GM18861 (cell line): ENCODE measurements around the gene TMEM134.
A peak's percentile ranks its signal among the peaks of the same experiment; 100 is the strongest.
"Not testable (repeated sequence)": the region's sequence is repeated elsewhere in the genome, so short reads cannot be mapped to it uniquely, and the experiment has no call there.

Source experiments
- ATAC-seq: cut with Tn5 transposase; IDR thresholded peaks from one replicate; pipeline ENCODE4 v1.9.1; 2021; ENCODE audit not compliant: unreplicated experiment

The TMEM134 gene, protein sequence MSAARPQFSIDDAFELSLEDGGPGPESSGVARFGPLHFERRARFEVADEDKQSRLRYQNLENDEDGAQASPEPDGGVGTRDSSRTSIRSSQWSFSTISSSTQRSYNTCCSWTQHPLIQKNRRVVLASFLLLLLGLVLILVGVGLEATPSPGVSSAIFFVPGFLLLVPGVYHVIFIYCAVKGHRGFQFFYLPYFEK

DNA sequence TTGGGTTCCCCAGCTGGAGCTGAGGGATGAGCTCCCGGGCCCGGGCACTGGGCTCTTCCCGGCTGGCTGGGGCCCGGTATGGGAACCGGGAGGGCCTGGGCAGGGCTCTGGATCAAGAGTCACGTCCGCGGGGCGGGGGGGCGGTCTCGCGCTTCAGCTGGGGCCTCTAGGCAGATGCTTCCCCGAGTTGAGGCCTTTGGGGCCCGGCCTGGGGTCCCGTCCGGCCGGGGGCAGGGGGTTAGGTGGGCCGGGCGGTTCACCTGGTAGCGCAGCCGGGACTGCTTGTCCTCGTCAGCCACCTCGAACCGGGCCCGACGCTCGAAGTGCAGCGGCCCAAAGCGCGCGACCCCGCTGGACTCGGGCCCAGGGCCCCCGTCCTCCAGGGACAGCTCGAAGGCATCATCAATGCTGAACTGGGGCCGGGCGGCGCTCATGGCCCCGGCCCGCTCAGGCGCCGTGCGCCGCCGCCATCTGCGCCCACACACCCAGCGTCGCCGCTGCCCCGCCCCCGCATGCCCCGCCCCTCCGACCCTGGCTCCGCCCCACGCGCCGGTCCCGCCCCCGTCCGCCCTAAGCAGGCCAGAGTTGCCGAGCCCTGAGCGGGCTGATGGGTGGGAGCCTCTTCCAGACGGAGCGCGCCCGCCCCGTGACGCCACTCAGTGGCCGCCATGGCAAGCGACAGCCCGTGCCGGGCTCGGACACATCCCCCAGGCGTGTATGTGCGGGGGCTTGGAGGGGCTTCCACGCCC lies at the start of gene TMEM134:
Gene TMEM134, minus strand, starts transcription at position 493 of the 749 bp plus-strand sequence. Its CDS starts 59 bp downstream, at position 434.
- peak; percentile 51 for ATAC-seq

DNA sequence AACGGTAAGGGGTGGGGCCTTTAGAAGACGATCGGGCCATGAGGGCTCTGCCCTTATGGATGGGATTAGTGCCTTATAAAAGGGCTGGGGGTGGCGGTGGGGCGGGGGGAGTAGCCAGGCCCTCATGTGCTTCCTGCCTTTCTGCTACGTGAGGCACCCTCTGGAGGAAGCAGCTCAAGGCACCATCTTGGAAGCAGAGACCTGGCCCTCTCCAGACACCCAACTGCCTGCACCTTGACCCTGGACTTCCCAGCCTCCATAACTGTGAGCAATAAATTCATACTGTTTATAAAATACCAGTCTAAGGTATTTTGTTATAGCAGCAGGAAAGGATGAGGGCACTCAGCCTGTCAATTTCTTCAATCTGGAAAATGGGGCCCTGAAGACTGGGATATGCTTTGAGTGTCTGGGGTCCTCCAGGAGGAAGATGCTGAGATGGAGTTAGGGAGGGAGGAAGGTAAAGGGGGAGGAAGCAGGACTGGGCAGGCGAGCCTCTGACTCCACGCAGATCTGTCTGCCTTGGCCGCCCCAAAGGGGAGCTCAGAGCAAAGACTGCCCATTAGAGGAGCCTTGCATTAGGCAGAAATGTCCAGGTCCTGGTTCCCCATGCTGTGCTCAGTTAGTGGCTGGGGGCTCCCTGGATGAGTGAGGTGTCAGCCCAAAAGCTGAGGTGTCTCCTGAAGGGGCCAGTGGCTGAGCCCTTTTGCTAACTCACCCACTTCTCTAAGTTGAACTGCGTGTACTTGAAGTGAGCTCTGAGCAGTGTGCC lies 48.9 kb upstream of the TMEM134 start:
- no peak for ATAC-seq

DNA sequence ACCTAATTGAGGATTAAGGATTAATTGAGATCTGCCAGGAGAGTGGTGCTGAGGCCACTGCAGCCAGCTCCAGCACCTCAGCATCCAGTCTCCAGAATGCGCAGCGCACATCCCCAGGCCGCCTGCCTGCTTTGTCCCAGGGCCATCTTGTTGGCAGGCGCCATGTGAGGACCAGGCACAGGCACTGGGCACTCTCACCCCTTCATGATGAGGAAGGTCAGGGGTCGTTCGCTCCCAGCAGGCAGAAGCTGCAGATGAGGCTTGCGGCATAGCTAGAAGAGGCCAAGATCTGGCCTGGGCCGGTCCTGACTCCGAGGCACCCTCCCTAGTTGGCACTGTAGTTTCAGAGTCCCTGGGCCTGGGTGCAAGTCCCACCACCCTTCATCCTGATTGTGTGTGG lies 47.8 kb upstream of the TMEM134 start:
- ATAC-seq = no peak

DNA sequence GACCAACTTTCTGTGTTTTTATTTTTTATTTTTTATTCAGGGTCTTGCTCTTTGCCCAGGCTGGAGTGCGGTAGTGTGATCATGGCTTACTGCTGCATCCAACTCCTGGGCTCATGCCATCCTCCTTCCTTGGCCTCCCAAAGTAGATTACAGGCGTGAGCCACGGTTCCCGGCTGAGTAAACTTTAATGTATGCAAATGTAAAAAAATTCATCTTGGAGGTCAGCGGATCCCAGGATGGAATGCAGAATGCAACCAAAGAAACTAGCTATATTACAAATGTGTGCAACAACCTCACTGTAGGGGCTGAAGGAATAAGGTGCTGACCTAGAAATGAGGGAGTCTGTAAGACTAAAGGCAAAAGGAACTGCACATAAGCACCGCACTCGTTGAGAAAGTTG lies 45.1 kb upstream of the TMEM134 start:
- no peak for ATAC-seq

DNA sequence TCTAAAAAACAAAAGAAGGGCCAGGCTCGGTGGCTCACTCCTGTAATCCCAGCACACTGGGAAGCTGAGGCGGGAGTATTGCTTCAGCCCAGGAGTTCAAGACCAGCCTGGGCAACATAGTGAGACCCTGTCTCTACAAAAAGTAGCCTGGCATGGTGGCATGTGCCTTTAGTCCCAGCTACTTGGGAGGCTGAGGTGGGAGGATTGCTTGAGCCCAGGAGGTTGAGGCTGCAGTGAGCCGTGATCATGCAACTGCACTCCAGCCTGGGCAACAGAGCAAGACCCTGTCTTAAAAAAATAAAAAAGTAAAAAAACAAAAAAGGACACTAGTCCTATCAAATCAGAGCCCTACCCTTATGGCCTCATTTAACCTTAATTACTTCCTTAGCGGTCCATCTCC lies 42.5 kb upstream of the TMEM134 start:
- ATAC-seq = not testable (repeated sequence)

DNA sequence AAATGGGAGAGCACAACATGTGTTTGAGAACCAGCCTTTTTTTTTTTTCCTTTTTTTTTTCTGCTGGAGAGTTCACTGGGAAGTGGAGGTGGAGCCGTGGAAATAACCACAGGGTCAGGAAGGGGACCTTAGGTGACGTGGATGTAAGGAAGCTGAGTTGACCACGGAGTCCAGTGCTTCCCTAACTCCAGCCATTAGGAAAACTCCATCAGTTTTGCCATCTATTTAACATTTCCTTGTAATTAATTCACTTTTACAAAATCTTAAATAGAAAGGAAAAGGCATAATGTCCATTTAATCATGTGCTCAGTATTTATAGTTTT lies 40.9 kb upstream of the TMEM134 start:
- ATAC-seq = no peak

DNA sequence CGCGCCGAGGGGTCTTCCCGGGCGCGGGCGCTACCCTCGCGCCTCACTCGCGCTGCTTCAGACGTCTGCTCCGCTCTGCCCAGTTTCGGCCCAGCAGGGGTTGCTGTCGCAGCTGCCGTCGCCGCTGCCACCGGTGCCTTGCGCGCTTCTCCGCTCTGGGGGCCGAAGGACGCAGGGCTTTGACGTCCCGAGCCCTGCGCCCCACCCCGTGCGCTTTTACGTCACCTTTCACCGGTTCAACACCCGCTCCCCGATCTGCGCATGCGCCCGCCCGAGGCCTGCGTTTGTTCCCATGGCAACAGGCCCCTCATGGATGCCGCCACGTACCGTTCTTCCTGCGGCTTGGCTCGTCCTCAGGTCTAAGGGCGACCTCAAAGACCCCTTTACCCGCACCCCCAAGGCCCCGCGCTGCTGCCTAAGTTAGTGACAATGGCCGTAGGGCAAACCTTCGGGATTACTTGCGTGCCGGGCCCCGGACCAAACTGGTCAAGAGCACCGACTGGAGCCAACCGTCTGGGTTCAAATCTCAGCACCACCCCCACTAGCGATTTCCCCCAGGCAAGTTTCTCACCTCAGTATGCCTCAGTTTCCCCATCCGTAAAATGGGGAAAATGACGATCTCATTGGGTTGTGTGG lies 39.6 kb upstream of the TMEM134 start:
- ATAC-seq = peak; percentile 26

DNA sequence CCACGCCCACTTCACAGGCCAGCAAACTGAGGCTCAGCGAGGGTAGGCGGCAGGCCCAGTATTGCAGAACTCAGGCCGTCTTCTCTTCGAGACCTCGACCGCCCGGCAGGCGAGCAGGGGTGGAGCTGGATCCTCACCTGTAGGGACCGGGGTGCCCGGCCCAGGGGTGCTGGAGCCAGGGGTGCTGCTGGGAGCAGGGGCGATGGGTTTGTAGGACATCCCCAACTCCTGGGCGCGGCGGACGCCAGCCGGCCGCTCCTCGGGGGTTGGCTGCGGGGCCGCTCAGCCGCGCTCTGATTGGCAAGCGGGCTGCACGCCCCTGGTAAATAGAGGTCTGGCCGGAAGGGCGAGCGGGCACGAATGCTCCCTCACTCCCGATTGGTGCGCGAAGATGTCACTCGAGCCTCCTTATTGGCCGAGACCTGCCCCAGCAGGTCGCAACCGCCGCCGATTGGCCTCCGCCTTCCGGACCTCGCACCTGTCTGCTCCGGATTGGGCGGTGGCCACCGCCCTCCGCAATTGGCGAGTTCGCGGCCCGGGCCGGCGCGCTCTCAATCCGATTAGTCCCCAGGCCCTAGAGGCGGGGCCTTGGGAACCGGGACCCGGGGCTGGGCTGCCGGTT lies 38.9 kb upstream of the TMEM134 start, which contains the start of gene CDK2AP2:
Gene CDK2AP2, minus strand, starts transcription at position 299 of the 622 bp plus-strand sequence. Its CDS starts 80 bp downstream, at position 219.
- peak; percentile 69 for ATAC-seq

DNA sequence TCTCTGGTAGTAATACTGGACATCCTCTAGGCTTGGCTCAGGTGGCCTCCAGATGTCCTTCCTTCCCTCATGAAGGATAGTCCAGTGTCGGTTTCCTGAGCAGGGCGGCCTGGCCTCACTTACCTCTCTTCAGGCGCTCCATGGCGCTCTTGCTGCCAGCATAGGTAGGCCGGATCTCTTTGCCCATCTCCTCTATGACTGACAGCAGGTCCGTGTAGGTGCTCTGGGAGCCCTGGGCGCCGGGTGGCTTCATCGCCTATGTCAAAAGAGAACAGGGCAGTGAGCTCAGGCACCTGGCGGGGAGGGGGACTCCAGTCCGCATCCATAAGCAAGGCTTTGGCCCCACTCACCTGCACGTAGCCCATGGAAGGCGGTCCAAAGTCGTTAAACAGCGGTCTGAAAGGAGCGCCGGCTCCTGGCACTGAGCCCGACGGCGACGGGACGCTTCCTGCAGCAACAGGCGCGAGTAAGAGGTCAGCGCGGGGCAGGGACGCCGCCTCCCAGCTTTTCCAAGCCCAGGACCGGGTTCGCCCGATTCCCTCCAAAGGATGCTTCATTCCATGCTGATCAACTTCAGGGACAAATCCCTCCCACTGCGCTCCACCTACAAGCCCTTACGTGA lies 38.3 kb upstream of the TMEM134 start:
- ATAC-seq = no peak

DNA sequence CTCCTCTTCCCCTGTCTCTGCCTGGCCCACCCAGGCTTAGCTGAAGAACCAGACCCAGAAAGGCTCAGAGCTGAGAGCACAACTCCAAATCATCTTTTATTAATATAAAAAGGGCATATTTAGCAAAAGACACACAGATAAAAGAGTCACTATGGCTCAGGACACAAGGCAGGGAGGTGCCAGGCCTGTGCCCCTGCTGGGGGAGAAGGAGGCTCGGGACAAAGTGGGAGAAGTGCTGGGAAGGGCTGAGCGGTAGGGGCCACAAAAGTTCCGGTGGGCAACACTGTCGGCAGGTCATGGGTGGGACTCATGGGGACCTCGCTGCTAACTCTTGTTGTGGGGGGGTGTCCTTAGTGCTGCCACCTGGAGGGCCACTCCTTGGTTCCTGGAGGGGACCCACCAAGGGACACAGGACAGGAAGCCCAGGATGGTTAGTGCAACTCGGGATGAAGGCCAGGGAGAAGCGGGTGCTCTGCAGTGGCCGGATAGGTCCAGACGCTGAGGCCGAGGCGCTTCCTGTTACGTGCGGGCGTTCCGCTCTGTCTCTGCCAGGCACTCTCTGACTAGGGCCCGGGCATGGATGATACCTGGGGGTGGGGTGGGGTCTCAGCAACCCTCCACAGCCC lies 37.5 kb upstream of the TMEM134 start:
- ATAC-seq = no peak

DNA sequence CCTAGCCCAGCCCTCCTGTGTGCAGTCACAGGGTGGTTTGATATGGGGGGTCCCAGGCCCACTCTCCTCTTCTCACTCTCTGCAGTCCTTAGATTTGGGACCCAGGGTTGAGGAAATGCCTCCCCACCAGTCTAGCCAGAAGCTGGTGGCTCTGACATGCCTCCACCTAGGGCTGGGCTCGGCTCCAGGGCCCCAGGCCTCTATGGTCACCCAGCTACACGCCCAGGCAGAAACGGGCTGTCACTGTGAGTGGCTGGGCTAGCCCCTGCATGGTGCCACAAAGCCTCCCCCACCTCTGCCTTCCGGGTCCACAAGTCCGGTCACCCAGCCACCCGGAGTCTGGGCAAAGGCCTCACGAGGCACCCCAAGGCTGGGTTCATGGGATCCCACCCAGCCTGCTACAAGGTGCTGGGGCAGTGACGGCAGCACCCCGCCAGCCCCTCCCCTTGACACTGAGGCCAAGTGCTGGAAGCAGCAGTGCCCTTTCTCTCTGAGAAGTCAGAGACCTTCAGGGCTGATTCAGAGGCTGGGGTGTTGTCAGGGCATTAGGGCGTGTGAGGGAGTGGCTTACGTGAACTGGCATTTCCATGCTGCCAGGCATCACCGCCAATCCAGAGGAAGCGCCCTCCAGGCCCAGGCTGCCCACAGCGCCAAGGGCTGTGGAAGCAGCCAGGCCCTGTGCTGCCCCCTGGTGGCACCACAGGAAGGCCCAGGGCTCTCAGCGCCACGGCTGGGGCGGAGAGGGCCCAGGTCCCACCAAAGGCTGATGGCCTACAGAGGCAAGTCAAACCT lies 36.8 kb upstream of the TMEM134 start:
- no peak for ATAC-seq

DNA sequence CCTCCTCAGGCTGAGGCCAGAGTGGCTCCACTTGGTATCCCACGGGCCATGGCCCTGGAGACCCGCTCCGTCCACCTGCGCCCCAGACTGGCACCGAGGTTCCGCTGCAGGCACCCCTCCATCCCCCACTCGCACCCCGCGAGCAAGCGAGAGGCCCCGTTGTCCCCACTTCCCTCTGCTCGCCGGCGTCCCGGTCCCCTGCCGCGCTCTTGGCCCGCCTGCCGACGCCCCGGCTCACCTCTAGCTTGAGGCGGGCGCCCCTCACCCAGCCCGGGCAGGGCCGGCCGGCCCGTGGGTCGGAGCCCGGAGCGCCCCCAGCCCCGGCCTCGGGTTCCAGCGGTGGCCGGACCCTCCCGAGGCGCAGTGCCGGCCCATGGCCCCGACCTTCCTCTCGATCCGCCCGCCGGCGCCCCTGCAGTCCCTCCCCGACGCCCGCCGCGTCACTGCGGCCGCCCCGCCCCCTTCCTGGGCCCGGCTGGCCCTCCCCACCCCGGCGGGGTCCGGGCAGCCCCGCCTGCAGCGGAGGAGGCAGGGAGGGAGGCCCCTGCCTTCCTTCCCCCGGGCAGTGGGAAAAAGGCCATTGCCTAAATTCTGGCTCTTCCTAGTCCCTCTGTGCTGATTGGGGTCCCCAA lies 36.0 kb upstream of the TMEM134 start, which contains the start of gene PITPNM1:
Gene PITPNM1, minus strand, starts transcription at position 414 of the 632 bp plus-strand sequence. CDS start 1,183 bp downstream, outside the sequence.
- no peak for ATAC-seq

DNA sequence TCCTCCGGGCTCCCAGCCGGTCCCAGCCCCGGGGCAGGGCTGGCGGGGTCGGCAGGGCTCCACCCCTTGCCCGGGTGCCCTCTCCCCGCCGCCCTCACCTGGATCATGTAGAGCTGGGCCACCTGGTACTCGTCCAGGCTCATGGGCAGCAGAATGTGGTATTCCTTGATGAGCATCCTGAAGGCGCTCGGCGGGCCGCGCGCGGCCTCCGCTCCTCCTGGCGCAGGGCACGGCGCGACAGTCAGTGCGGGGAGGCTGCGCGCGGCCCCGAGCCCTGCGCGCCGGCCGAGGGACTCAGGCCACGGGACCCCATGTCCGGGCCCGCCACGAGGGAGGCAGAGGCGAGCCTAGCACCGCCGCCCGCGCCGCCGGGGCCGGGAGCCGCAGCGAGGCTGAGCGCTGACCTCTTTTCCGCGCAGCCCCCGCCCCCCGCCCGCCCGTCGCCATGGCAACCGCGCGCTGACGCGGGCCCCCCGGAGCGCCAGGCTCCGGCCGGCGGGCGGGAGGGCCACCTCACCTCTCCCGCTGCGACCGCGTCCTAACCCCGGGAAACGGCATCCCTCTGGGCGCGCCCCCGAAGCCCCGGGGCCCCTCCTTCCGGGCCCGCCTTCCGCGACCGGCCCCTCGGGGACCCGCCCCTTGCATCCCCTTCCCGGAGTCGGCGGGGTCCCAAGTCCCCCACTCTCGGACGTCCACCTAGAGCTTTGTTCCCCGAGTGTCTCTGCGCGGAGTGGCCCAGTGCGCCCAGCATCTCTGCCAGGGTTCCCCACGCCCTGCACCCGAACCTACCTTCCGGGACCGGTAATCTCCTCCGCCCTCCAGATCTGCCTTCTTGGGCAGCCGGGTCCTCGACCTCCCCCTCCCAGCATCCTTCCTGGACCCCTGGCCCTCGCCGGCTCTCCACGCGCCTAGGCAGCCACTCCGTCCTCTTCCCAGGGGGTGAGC lies 35.2 kb upstream of the TMEM134 start:
- ATAC-seq = no peak

DNA sequence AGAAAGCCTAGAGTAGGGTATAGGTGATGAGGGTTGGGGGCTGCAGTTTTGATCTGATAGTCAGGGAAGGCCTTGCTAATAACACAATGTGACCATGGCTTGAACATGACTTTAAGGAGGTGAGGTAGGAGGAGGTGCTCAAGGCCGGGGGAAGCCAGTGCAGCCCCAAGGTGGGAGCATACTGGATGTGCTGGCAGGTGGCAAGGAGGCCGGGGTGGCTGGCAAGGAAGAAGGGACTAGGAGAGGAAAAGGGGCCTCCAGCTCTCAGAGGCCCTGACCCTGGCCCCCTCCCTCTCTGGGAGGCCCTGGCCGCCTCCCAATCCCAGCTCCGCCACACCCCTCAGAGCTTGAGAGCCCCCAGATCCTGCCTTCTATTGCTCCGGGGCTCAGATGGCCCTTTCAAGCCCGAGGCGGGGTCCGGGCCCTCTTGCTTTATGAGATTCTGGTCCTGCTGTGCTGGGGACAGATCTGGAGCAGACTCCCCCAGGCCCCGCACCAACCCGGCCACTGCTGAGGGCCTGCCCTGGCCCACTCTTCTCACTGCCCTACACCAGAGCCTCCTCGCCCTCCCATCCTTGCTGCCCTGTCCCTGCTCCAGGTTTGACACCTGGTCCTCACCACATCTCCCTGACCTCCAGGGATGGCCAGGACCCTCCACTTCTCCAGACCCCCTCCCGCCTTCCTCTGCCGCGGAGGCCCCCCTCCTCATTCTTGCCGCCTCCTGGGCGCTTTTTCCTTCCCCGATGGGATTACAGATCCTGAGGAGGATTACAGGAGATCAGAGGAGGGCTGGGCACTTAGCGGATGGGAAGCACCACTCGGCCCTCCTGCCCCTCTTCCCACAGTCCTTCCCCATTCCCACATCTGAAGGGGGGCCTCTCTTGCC lies 34.3 kb upstream of the TMEM134 start:
- ATAC-seq = no peak

DNA sequence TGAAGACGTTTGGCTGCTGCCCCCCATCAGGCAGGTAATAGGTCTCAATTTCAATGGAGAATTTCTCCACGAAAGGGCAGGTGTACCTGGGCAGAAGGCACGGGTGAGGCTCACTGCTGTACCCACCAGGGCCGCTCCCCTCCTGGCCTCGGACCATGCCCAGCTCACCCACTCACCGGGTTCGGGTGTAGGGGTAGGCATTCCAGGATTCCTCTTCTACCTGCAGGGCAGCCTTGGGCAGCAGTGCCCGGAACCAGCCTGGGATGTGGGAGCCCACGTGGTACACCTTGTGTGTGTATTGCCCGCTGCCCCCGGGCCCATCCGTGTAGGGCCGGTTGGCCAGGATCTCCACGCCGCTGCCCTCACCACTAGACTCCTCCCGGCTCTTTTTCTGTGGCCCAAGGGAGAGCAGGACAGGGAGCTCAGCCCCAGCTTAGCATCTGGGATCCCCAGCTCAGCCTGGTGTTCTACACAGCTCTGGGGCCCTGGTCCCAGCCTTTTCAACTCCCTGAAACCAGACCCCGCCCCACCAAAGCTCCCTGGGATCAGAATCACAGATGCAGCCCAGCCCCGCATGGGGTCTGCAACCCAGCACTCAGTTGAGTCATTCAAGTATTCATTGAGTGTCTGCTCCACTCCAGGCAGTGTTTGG lies 33.4 kb upstream of the TMEM134 start:
- no peak for ATAC-seq

DNA sequence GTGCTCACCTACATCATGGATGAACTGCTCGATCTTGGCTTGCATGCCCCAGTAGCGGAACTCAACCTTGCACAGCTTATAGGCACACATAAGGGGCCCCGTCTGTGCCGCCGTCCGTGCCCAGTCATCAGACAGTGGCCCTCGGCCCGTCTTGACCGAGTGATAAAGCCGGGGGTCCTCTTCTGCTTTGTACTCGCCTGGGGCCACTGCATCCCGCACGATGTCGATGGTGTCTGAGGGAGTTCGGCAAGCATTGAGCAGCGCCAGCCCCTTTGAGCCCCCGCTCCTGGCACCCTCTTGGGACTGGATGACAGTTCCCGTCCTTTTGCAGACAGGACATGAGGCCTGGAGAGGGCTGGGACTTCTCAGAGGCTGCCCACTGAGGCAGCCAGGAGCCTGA lies 32.8 kb upstream of the TMEM134 start:
- ATAC-seq = no peak
